ENCODE measurements around the gene SUPT3H. TPM values are rescaled to one million over a fixed set of nuclear protein-coding genes. Genes with fewer than 3 reads are reported as not detected.

The SUPT3H gene
- total and polyA plus RNA-seq, 2 of the 8 experiments (the other 6 are each of a cell fraction or from before 2014, with no cell fraction given): 18.8 to 23.0 TPM

DNA sequence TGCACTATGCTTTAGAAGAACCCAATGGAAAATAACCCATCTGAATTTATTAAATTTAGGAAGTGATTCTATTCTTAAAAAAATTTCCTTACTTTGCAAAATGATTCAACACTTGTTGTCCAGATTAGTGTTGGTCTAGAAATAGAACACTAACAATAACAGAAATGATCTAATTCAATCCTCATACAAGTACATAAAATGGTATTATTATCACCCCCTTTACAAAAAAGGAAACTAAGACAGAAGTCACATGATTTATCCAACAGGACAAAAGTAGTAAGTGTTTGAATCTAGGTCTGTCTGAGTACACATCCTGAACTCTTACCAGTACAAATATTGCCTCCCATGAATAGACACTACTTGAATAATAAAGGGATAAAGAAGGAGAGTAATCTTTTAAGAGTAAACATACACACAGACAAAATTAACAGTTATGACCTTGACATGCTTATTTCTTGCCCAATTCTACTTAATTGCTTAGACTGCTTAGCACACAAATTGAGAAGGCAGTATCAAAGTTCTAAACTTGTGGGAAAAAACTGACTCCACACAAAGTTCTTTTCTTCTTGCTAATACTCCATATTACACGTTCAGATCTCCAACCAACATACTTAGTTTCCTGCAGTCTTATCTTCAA lies 245.0 kb downstream of the SUPT3H start (continued):
- TF ChIP-seq, protein P1, sequence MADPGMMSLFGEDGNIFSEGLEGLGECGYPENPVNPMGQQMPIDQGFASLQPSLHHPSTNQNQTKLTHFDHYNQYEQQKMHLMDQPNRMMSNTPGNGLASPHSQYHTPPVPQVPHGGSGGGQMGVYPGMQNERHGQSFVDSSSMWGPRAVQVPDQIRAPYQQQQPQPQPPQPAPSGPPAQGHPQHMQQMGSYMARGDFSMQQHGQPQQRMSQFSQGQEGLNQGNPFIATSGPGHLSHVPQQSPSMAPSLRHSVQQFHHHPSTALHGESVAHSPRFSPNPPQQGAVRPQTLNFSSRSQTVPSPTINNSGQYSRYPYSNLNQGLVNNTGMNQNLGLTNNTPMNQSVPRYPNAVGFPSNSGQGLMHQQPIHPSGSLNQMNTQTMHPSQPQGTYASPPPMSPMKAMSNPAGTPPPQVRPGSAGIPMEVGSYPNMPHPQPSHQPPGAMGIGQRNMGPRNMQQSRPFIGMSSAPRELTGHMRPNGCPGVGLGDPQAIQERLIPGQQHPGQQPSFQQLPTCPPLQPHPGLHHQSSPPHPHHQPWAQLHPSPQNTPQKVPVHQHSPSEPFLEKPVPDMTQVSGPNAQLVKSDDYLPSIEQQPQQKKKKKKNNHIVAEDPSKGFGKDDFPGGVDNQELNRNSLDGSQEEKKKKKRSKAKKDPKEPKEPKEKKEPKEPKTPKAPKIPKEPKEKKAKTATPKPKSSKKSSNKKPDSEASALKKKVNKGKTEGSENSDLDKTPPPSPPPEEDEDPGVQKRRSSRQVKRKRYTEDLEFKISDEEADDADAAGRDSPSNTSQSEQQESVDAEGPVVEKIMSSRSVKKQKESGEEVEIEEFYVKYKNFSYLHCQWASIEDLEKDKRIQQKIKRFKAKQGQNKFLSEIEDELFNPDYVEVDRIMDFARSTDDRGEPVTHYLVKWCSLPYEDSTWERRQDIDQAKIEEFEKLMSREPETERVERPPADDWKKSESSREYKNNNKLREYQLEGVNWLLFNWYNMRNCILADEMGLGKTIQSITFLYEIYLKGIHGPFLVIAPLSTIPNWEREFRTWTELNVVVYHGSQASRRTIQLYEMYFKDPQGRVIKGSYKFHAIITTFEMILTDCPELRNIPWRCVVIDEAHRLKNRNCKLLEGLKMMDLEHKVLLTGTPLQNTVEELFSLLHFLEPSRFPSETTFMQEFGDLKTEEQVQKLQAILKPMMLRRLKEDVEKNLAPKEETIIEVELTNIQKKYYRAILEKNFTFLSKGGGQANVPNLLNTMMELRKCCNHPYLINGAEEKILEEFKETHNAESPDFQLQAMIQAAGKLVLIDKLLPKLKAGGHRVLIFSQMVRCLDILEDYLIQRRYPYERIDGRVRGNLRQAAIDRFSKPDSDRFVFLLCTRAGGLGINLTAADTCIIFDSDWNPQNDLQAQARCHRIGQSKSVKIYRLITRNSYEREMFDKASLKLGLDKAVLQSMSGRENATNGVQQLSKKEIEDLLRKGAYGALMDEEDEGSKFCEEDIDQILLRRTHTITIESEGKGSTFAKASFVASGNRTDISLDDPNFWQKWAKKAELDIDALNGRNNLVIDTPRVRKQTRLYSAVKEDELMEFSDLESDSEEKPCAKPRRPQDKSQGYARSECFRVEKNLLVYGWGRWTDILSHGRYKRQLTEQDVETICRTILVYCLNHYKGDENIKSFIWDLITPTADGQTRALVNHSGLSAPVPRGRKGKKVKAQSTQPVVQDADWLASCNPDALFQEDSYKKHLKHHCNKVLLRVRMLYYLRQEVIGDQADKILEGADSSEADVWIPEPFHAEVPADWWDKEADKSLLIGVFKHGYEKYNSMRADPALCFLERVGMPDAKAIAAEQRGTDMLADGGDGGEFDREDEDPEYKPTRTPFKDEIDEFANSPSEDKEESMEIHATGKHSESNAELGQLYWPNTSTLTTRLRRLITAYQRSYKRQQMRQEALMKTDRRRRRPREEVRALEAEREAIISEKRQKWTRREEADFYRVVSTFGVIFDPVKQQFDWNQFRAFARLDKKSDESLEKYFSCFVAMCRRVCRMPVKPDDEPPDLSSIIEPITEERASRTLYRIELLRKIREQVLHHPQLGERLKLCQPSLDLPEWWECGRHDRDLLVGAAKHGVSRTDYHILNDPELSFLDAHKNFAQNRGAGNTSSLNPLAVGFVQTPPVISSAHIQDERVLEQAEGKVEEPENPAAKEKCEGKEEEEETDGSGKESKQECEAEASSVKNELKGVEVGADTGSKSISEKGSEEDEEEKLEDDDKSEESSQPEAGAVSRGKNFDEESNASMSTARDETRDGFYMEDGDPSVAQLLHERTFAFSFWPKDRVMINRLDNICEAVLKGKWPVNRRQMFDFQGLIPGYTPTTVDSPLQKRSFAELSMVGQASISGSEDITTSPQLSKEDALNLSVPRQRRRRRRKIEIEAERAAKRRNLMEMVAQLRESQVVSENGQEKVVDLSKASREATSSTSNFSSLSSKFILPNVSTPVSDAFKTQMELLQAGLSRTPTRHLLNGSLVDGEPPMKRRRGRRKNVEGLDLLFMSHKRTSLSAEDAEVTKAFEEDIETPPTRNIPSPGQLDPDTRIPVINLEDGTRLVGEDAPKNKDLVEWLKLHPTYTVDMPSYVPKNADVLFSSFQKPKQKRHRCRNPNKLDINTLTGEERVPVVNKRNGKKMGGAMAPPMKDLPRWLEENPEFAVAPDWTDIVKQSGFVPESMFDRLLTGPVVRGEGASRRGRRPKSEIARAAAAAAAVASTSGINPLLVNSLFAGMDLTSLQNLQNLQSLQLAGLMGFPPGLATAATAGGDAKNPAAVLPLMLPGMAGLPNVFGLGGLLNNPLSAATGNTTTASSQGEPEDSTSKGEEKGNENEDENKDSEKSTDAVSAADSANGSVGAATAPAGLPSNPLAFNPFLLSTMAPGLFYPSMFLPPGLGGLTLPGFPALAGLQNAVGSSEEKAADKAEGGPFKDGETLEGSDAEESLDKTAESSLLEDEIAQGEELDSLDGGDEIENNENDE (IDR thresholded peaks at IDR 0.05; ENCODE audit: insufficient replicate concordance, low read length): no peak
- TF ChIP-seq, protein P2, sequence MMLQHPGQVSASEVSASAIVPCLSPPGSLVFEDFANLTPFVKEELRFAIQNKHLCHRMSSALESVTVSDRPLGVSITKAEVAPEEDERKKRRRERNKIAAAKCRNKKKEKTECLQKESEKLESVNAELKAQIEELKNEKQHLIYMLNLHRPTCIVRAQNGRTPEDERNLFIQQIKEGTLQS (IDR thresholded peaks at IDR 0.05; ENCODE audit: insufficient read depth, low read depth, low read length): no peak
